Neural cell (in vitro differentiated cells): ENCODE results near the gene SARNP.

Source experiments
- CTCF ChIP-seq: fragments of 450-650 bp; IDR thresholded peaks from 2 replicates; pipeline ENCODE4 v1.5.1; 2014; ENCODE audit warnings: antibody characterized with exemption, mild to moderate bottlenecking, moderate library complexity; ENCODE audit not compliant: poor library complexity, severe bottlenecking
- EP300 ChIP-seq: fragments of 450-650 bp; conservative IDR thresholded peaks from 2 replicates; pipeline ENCODE4 v1.6.1; 2014; ENCODE audit warnings: antibody characterized with exemption, mild to moderate bottlenecking, moderate library complexity; ENCODE audit not compliant: poor library complexity, severe bottlenecking
- EZH2 ChIP-seq: fragments of 200-600, 300-800 bp; shearing (Covaris generic), sonication (generic); IDR thresholded peaks from 2 replicates; pipeline ENCODE4 v1.6.1; 2014; ENCODE audit warnings: antibody characterized with exemption, low read length, borderline replicate concordance, mild to moderate bottlenecking; ENCODE audit not compliant: insufficient read depth, poor library complexity, severe bottlenecking
- MXI1 ChIP-seq: fragments of 450-650 bp; conservative IDR thresholded peaks from 2 replicates; pipeline ENCODE4 v1.6.1; 2014; ENCODE audit warnings: antibody characterized with exemption, mild to moderate bottlenecking; ENCODE audit not compliant: poor library complexity, severe bottlenecking
- RAD21 ChIP-seq: fragments of 450-650 bp; conservative IDR thresholded peaks from 2 replicates; pipeline ENCODE4 v1.6.1; 2014; ENCODE audit warnings: antibody characterized with exemption, mild to moderate bottlenecking, moderate library complexity
- TAF1 ChIP-seq: IDR thresholded peaks from 2 replicates; pipeline ENCODE4 v1.6.1; 2012; ENCODE audit warnings: low read depth

DNA sequence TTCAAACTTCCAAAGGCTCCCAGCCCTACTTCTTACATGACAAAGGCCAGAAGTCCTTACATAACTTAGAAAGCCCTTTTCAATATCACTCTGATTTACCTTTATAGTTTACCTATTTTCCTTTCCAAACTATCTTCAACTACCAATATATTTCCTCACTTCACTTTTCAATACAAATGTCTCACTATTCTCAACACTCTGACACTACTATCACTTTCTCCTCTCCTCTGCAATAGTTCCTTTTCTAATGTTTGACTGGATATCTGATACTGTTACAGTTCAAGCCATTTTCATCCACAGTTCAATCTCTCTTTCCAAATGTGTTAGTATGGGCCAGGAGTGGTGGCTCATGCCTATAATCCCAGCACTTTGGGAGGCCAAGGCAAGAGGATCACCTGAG is 3.3 kb downstream of the SARNP start:
- TF ChIP-seq CTCF (no peak), EZH2 (no peak), MXI1 (no peak), TAF1 (no peak), EP300 (no peak), RAD21 (no peak)
